Liver (tissue), 3 donors: ENCODE results near the gene CD248.

ENCODE experiments used
- CTCF ChIP-seq: fragments of 150-350 bp; IDR thresholded peaks from 2 replicates; pipeline ENCODE4 v1.5.1; 2017; ENCODE audit warnings: improper control_type of control experiment, low read depth, low read length; ENCODE audit not compliant: missing input control
- SP1 ChIP-seq: IDR thresholded peaks from 2 replicates; pipeline ENCODE4 v1.6.1; 2018; ENCODE audit warnings: antibody characterized with exemption, mild to moderate bottlenecking
- donor health status: healthy.
- donor health status: healthy.

GRCh38 chr11:66281001-66281400 is 35.8 kb downstream of the CD248 start:
- no peak for TF ChIP-seq CTCF
- TF ChIP-seq SP1, result no peak
